HG02571 (cell line): ENCODE results near the gene SLCO3A1.
"Not testable (repeated sequence)": the region's sequence is repeated elsewhere in the genome, so short reads cannot be mapped to it uniquely, and the experiment has no call there.

Experiments
- ATAC-seq: cut with Tn5 transposase; IDR thresholded peaks from one replicate; pipeline ENCODE4 v1.9.1; 2021; ENCODE audit warnings: mild to moderate bottlenecking, moderate library complexity; ENCODE audit not compliant: unreplicated experiment

SLCO3A1 gene

GRCh38 chr15:92059036-92059970 lies 205.8 kb downstream of the SLCO3A1 start:
- ATAC-seq: no peak

GRCh38 chr15:92059971-92060311 lies 206.4 kb downstream of the SLCO3A1 start:
- ATAC-seq: not testable (repeated sequence)

GRCh38 chr15:92061511-92062195 lies 208.1 kb downstream of the SLCO3A1 start:
- no peak for ATAC-seq

GRCh38 chr15:92062505-92062904 lies 209.0 kb downstream of the SLCO3A1 start:
- no peak for ATAC-seq

GRCh38 chr15:92068121-92068520 lies 214.6 kb downstream of the SLCO3A1 start:
- no peak for ATAC-seq

GRCh38 chr15:92069308-92070250 lies 216.1 kb downstream of the SLCO3A1 start:
- no peak for ATAC-seq

- ATAC-seq: not testable (repeated sequence)
Measured at GRCh38 chr15:92070251-92070650, 216.7 kb downstream of the SLCO3A1 start.

- ATAC-seq: no peak
Measured at GRCh38 chr15:92071045-92071634, 217.6 kb downstream of the SLCO3A1 start.

GRCh38 chr15:92073044-92073785 lies 219.7 kb downstream of the SLCO3A1 start:
- no peak for ATAC-seq

- ATAC-seq: no peak
Measured at GRCh38 chr15:92074101-92074500, 220.6 kb downstream of the SLCO3A1 start.

- no peak for ATAC-seq
Measured at GRCh38 chr15:92074646-92075045, 221.1 kb downstream of the SLCO3A1 start.

- no peak for ATAC-seq
Measured at GRCh38 chr15:92075764-92076163, 222.3 kb downstream of the SLCO3A1 start.

- no peak for ATAC-seq
Measured at GRCh38 chr15:92076541-92076940, 223.0 kb downstream of the SLCO3A1 start.

GRCh38 chr15:92077353-92078085 lies 224.0 kb downstream of the SLCO3A1 start:
- no peak for ATAC-seq

- no peak for ATAC-seq
Measured at GRCh38 chr15:92078270-92078669, 224.8 kb downstream of the SLCO3A1 start.

GRCh38 chr15:92079047-92079446 lies 225.5 kb downstream of the SLCO3A1 start:
- ATAC-seq: no peak

GRCh38 chr15:92079647-92080255 lies 226.2 kb downstream of the SLCO3A1 start:
- no peak for ATAC-seq

GRCh38 chr15:92082006-92082843 lies 228.7 kb downstream of the SLCO3A1 start:
- ATAC-seq: no peak
